Measurements from ENCODE around the gene PEX11A.

GRCh38 chr15:89740137-89740536 lies 49.6 kb upstream of the PEX11A start:
- TF ChIP-seq POLR2A (IDR thresholded peaks at IDR 0.05) (no peak), CTCF (IDR thresholded peaks at IDR 0.05) (peak; percentile 90 to 98 (median 94))

Data from thyroid gland (tissue), 4 donors.